PFSK-1 (cell line): ENCODE data around the gene CFAP53.

Source experiments
- POLR2AphosphoS5 ChIP-seq: IDR thresholded peaks from 2 replicates; pipeline ENCODE4 v1.6.1; 2012; ENCODE audit warnings: low read depth, mild to moderate bottlenecking, control low read depth, low read length, moderate library complexity
- TAF1 ChIP-seq: IDR thresholded peaks from 2 replicates; pipeline ENCODE4 v1.6.1; 2012; ENCODE audit warnings: low read length, control low read depth, borderline replicate concordance; ENCODE audit not compliant: insufficient read depth

DNA sequence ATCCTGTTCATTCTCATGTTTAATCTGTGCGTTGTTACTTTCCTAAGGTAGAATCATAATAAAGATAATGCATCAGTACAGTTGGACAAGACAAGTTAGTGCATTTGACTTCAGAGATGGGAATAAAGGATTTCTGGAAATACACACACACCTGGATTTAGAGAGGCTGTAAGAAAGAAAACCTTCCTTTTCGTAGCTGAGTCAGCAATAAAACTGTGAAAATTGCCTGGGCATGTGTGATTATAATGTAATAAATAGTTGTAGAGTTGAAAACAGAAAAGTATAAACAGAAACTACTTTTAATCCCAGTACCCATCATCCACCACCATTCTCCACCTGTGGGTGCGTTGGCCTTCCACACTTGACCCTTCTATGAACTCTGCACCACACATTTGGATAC, 15.4 kb downstream of the CFAP53 start:
- no peak for TF ChIP-seq POLR2AphosphoS5
- TF ChIP-seq TAF1, result no peak
